Esophagus squamous epithelium (tissue), 5 donors: ENCODE data around the gene HIRA. TPM values are rescaled to one million over a fixed set of nuclear protein-coding genes. Genes with fewer than 3 reads are reported as not detected.
"Not testable (repeated sequence)": the region's sequence is repeated elsewhere in the genome, so short reads cannot be mapped to it uniquely, and the experiment has no call there.

Source experiments
- DNase-seq: peaks from one replicate; lab custom pipeline; 2025; lab: John Stamatoyannopoulos, UW
- H3K27ac ChIP-seq, 4 donors: fragments of 200-600 bp; sonication (generic); one replicate each; pipeline ENCODE4 v1.5.1; 2016 to 2019; ENCODE audit warnings: mild to moderate bottlenecking in 1 of 4
- H3K27me3 ChIP-seq, 4 donors: fragments of 200-600 bp; sonication (generic); 1 replicate in 3 of 4; 2 replicates in 1 of 4; pipeline versions ENCODE4 v1.5.1 to v1.6.0; 2017 to 2021; ENCODE audit warnings: antibody characterized with exemption in 1 of 4
- H3K36me3 ChIP-seq, 3 donors: fragments of 200-600 bp; sonication (generic); one replicate each; pipeline ENCODE4 v1.5.1; 2016 to 2019
- H3K4me1 ChIP-seq, 3 donors: fragments of 200-600 bp; sonication (generic); one replicate each; pipeline ENCODE4 v1.5.1; 2017 to 2019
- H3K4me3 ChIP-seq, 4 donors: fragments of 200-600 bp; sonication (generic); 1 replicate in 3 of 4; 2 replicates in 1 of 4; pipeline ENCODE4 v1.5.1; 2016 to 2019; ENCODE audit warnings: mild to moderate bottlenecking in 2 of 4, moderate library complexity in 1 of 4
- H3K9me3 ChIP-seq, 3 donors: fragments of 200-600 bp; sonication (generic); one replicate each; pipeline ENCODE4 v1.5.1; 2016 to 2019
- CTCF ChIP-seq, 6 experiments: fragments of 450-650 bp in 4 of 6; fragments of 200-600 bp in 2 of 6; sonication (generic) in 2 of 6; IDR thresholded peaks; one replicate each; pipeline ENCODE4 v1.5.1; 2016 to 2019; ENCODE audit warnings: antibody characterized with exemption in 6 of 6, mild to moderate bottlenecking in 4 of 6, moderate library complexity in 4 of 6
- POLR2A ChIP-seq, 4 donors: fragments of 450-650 bp; IDR thresholded peaks; one replicate each; pipeline ENCODE4 v1.6.1; 2017; ENCODE audit warnings: antibody characterized with exemption in 4 of 4, mild to moderate bottlenecking in 4 of 4, moderate library complexity in 3 of 4
- WGBS, 2 donors: methylation state at CpG; one replicate each; pipeline ENCODE4 v1.1.5; 2018; 5-methylcytosine and 5-hydroxymethylcytosine counted together
- intact Hi-C: fragments of 100-400 bp; cut with DNase I; formaldehyde crosslinking; loops from one replicate; pipeline ENCODE4 v1.15.0; 2022
- total RNA-seq, 4 donors: library from RNA; depleted of rRNA; stranded (reverse); fragments of >200 nt; gene quantifications; one replicate each; pipeline ENCODE4 v1.1.0, GENCODE V29; 2016
- donor health status: DM: yes; HTN: yes; CAD: no.

HIRA gene
- total RNA-seq, 4 donors from 2014 or later, result 11.2 to 19.8 (median 14.4) TPM

- H3K36me3 ChIP-seq, result peaks cover 14 to 94% (median 20%) of the 10 kb centered on the region in 3 donors
These were observed 99.6 kb downstream of the HIRA start for GRCh38 chr22:19331975-19332374.

GRCh38 chr22:19331474-19331873, 100.1 kb downstream of the HIRA start:
- WGBS, 2 donors, result 92 to 93% methylated on average over 2 to 4 of the region's 7 CpGs
- Histone ChIP-seq H3K36me3 (peaks cover 14 to 89% (median 20%) of the 10 kb centered on the region in 3 donors), H3K27me3 (no peaks in the 10 kb centered on the region), H3K4me3 (no peak overlapping the region), H3K9me3 (peaks cover 0 to 34% (median 7%) of the 10 kb centered on the region in 3 donors), H3K4me1 (no peaks in the 10 kb centered on the region), H3K27ac (no peak overlapping the region)
- TF ChIP-seq POLR2A (IDR thresholded peaks at IDR 0.05) (no peak), CTCF (IDR thresholded peaks at IDR 0.05) (no peak)
- intact Hi-C loops, result no loop called here
- DNase-seq, result no peak

More at GRCh38 chr22:19331975-19332374, 99.6 kb downstream of the HIRA start:
- WGBS, 2 donors, result 86 to 93% methylated on average over 3 to 4 of the region's 5 CpGs
- intact Hi-C loops, result no loop called here
- TF ChIP-seq POLR2A (IDR thresholded peaks at IDR 0.05) (no peak), CTCF (IDR thresholded peaks at IDR 0.05) (no peak)
- Histone ChIP-seq H3K4me3 (no peak overlapping the region), H3K27ac (no peak overlapping the region), H3K4me1 (no peaks in the 10 kb centered on the region), H3K9me3 (peaks cover 0 to 39% (median 7%) of the 10 kb centered on the region in 3 donors), H3K27me3 (no peaks in the 10 kb centered on the region)
- DNase-seq, result no peak

GRCh38 chr22:19330865-19331418, 100.6 kb downstream of the HIRA start:
- Histone ChIP-seq H3K36me3 (peaks cover 14 to 84% (median 20%) of the 10 kb centered on the region in 3 donors), H3K27me3 (no peaks in the 10 kb centered on the region)

GRCh38 chr22:19330205-19330604, 101.3 kb downstream of the HIRA start:
- H3K4me1 ChIP-seq, H3K4me3 ChIP-seq, H3K27me3 ChIP-seq, H3K27ac ChIP-seq, DNase-seq, intact Hi-C loops: not testable (repeated sequence)
- Histone ChIP-seq H3K36me3 (peaks cover 14 to 76% (median 20%) of the 10 kb centered on the region in 3 donors), H3K9me3 (peaks cover 0 to 33% (median 7%) of the 10 kb centered on the region in 3 donors)
- WGBS, 2 donors, result 79 to 85% methylated on average over 5 of the region's 5 CpGs

More at GRCh38 chr22:19330865-19331418, 100.6 kb downstream of the HIRA start:
- 92 to 96% methylated on average over 6 of the region's 13 CpGs for WGBS, 2 donors
- intact Hi-C loops, result no loop called here
- DNase-seq, result no peak
- H3K4me3 ChIP-seq, result no peak overlapping the region
- no peaks in the 10 kb centered on the region for H3K4me1 ChIP-seq
- no peak overlapping the region for H3K27ac ChIP-seq
- peaks cover 0 to 33% (median 7%) of the 10 kb centered on the region in 3 donors for H3K9me3 ChIP-seq
- no peak for TF ChIP-seq POLR2A (IDR thresholded peaks at IDR 0.05)
- no peak for TF ChIP-seq CTCF (IDR thresholded peaks at IDR 0.05)

GRCh38 chr22:19329454-19329853, 102.1 kb downstream of the HIRA start:
- intact Hi-C loops, result no loop called here
- no peak for DNase-seq
- Histone ChIP-seq H3K27me3 (no peaks in the 10 kb centered on the region), H3K36me3 (peaks cover 14 to 69% (median 20%) of the 10 kb centered on the region in 3 donors), H3K4me1 (no peaks in the 10 kb centered on the region), H3K27ac (no peak overlapping the region), H3K4me3 (no peak overlapping the region), H3K9me3 (peaks cover 0 to 30% (median 7%) of the 10 kb centered on the region in 3 donors)
- TF ChIP-seq POLR2A (IDR thresholded peaks at IDR 0.05) (no peak), CTCF (IDR thresholded peaks at IDR 0.05) (no peak)
- WGBS, 2 donors, result 94 to 100% methylated on average over 1 to 2 of the region's 3 CpGs
